CD4-positive, alpha-beta memory T cell (primary cell): ENCODE data around the gene MED19. TPM values are rescaled to one million over a fixed set of nuclear protein-coding genes. Genes with fewer than 3 reads are reported as not detected.
A peak's percentile ranks its signal among the peaks of the same experiment; 100 is the strongest.

Experiments
- CTCF ChIA-PET: fragments of 350-600 bp; sonication (Branson Sonifier 250); formaldehyde crosslinking; loops from one replicate; lab custom pipeline; 2021; ENCODE audit warnings: inconsistent platforms; ENCODE audit not compliant: partially characterized antibody; lab: Charles Lee
- POLR2A ChIA-PET: fragments of 350-600 bp; sonication (Branson Sonifier 250); formaldehyde crosslinking; loops from one replicate; lab custom pipeline; 2021; ENCODE audit not compliant: partially characterized antibody; lab: Charles Lee
- DNase-seq, 5 donors: peaks; one replicate each; pipeline versions ENCODE4 v3.0.0 to v3.0.0-alpha.2; 2020 to 2022; ENCODE audit warnings: mixed read lengths in 1 of 5
- H3K27ac ChIP-seq: one replicate; pipeline ENCODE4 v1.7.0; 2013; ENCODE audit warnings: low read depth, low read length
- H3K27me3 ChIP-seq: 2 replicates; pipeline ENCODE4 v1.7.0; 2013; ENCODE audit warnings: mild to moderate bottlenecking, low read length, moderate library complexity; ENCODE audit not compliant: insufficient read depth
- H3K36me3 ChIP-seq: 2 replicates; pipeline ENCODE4 v1.7.0; 2013; ENCODE audit warnings: mild to moderate bottlenecking, low read length, moderate library complexity; ENCODE audit not compliant: insufficient read depth
- H3K4me1 ChIP-seq: 2 replicates; pipeline ENCODE4 v1.7.0; 2013; ENCODE audit warnings: mild to moderate bottlenecking, low read length, moderate library complexity; ENCODE audit not compliant: insufficient read depth
- H3K4me3 ChIP-seq, 2 donors: one replicate each; pipeline ENCODE4 v1.7.0; 2013; ENCODE audit warnings: low read length in 2 of 2, mild to moderate bottlenecking in 1 of 2
- H3K9me3 ChIP-seq, 2 donors: one replicate each; pipeline ENCODE4 v1.7.0; 2013; ENCODE audit warnings: low read length in 2 of 2, control low read depth in 1 of 2; ENCODE audit not compliant: control insufficient read depth in 1 of 2
- H3K27ac Mint-ChIP-seq, 7 donors: one replicate each; pipeline ENCODE4 v1.8.0; 2020 to 2021; ENCODE audit warnings: mixed read lengths in 7 of 7, mild to moderate bottlenecking in 6 of 7, inconsistent platforms in 3 of 7, moderate library complexity in 3 of 7
- H3K27me3 Mint-ChIP-seq, 2 donors: one replicate each; pipeline ENCODE4 v1.8.0; 2020 to 2021; ENCODE audit warnings: mixed read lengths in 2 of 2
- H3K36me3 Mint-ChIP-seq, 2 donors: one replicate each; pipeline ENCODE4 v1.8.0; 2020 to 2021; ENCODE audit warnings: mixed read lengths in 2 of 2, inconsistent platforms in 1 of 2, mild to moderate bottlenecking in 1 of 2
- H3K4me1 Mint-ChIP-seq, 4 donors: one replicate each; pipeline ENCODE4 v1.8.0; 2020 to 2021; ENCODE audit warnings: mixed read lengths in 4 of 4, mild to moderate bottlenecking in 1 of 4
- H3K4me3 Mint-ChIP-seq, 8 donors: one replicate each; pipeline ENCODE4 v1.8.0; 2020 to 2021; ENCODE audit warnings: mixed read lengths in 8 of 8, mild to moderate bottlenecking in 7 of 8, moderate library complexity in 6 of 8, inconsistent platforms in 3 of 8
- H3K9me3 Mint-ChIP-seq, 8 donors: one replicate each; pipeline ENCODE4 v1.8.0; 2020 to 2021; ENCODE audit warnings: mixed read lengths in 8 of 8, mild to moderate bottlenecking in 5 of 8, inconsistent platforms in 3 of 8, moderate library complexity in 1 of 8
- intact Hi-C: fragments of 100-400 bp; cut with micrococcal nuclease; formaldehyde crosslinking; loops from one replicate; pipeline ENCODE4 v1.15.1; 2023
- polyA plus RNA-seq, 2 donors: library from polyadenylated mRNA; unstranded; fragments of 300-500 nt; fragmentation: Illumina TruSeq; gene quantifications; one replicate each; pipeline ENCODE4 v1.2.3, GENCODE V29; 2021
- total RNA-seq, 2 experiments: library from RNA; stranded (reverse); gene quantifications; one replicate each; pipeline ENCODE4 v1.2.3, GENCODE V29; 2021

The MED19 gene
- total and polyA plus RNA-seq, 4 experiments from 2014 or later, result 15.2 to 20.2 (median 16.3) TPM

DNA sequence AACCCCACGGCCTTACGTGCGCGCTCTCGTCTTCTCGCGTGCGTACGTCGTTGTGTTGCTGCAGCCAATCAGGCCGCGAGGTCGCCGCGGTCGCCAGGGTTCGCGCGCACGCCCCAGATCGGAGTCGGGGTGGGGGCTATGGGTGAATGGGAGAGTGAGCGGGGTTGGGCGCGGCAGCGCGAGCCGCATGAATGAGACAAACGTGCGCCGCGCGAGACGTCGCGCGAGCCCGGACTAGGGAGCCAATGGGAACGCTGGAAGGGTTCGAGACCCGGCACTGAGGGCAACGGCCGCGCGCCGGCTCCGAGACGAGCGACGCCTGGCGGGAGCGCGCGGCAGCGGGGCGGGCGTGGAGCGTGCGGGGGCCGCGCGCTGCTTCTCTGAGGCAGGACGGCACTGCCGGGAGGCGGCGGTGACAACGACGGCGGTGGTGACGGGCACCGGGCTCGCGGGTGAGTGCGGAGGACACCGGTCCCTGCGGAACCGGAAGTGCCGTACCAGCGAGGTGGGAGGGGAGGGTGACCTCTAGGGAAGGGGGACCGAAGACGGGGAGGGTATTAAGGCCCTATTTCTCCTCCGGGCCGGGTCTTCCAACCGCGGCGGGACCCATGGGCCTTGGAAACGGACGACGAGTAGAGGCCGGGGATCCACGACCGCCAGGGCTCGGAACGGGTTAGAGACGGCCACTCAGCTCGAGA lies 44.1 kb downstream of the MED19 start, which contains the start of gene ZDHHC5:
TSS of gene ZDHHC5 (plus strand) at position 379 of the 698 bp plus-strand sequence. CDS start 4,977 bp downstream, outside the sequence.
- ChIA-PET CTCF (interaction anchor here (0.7 to 1.8 kb wide), 4 partner anchors 25 to 133 kb away, joined by 3 to 15 read pairs (median 3); no protein-coding TSS in a partner anchor), POLR2A (interaction anchor here (0.6 to 3.4 kb wide), 17 partner anchors 8 to 910 kb away, joined by 3 to 33 read pairs (median 4); partner anchors contain the start of genes CLP1, LPXN, MED19 and SELENOH)
- Histone ChIP-seq H3K4me3 (peak within 1 kb of the TSS; percentile 75 to 93), H3K4me1 (peaks cover 46% of the 10 kb centered on the region), H3K9me3 (no peaks in the 10 kb centered on the region), H3K36me3 (peaks cover 8% of the 10 kb centered on the region), H3K27me3 (no peaks in the 10 kb centered on the region), H3K27ac (peak within 1 kb of the TSS; percentile 91)
- Mint-ChIP-seq H3K27ac (peak within 1 kb of the TSS; percentile 98 to 100 (median 99)), H3K4me1 (peaks cover 33 to 67% (median 45%) of the 10 kb centered on the region in 4 donors), H3K4me3 (peak within 1 kb of the TSS; percentile 88 to 99 (median 96)), H3K36me3 (peaks cover 4 to 33% of the 10 kb centered on the region in 2 donors), H3K27me3 (peaks cover 0 to 5% of the 10 kb centered on the region in 2 donors), H3K9me3 (peaks cover 0 to 13% (median 0%) of the 10 kb centered on the region in 8 donors)
- DNase-seq, result peak; percentile 99 to 100 (median 100)
- intact Hi-C loops, result loop anchor here (1.0 to 5.0 kb wide), 12 partner anchors 11 to 1949 kb away; partner anchors contain the start of genes CLP1, FAM111A, MED19 and OSBP

- Histone ChIP-seq H3K4me3 (peak overlapping the region; percentile 44 to 93), H3K27ac (peak overlapping the region; percentile 91), H3K27me3 (no peaks in the 10 kb centered on the region), H3K36me3 (peaks cover 2% of the 10 kb centered on the region), H3K4me1 (peaks cover 42% of the 10 kb centered on the region), H3K9me3 (no peaks in the 10 kb centered on the region)
- Mint-ChIP-seq H3K27ac (peak overlapping the region; percentile 98 to 100 (median 99)), H3K27me3 (peaks cover 0 to 5% of the 10 kb centered on the region in 2 donors), H3K4me3 (peak overlapping the region; percentile 88 to 99 (median 96)), H3K36me3 (peaks cover 6 to 35% of the 10 kb centered on the region in 2 donors), H3K4me1 (peaks cover 33 to 66% (median 41%) of the 10 kb centered on the region in 4 donors), H3K9me3 (peaks cover 0 to 13% (median 0%) of the 10 kb centered on the region in 8 donors)
- DNase-seq, result peak in 4 of 5 donors; percentile 98 to 99 (median 98)
- intact Hi-C loops, result loop anchor here (1.0 to 5.0 kb wide), 12 partner anchors 10 to 1950 kb away; partner anchors contain the start of genes CLP1, FAM111A, MED19 and OSBP
- ChIA-PET CTCF (interaction anchor here (0.6 to 3.0 kb wide), 7 partner anchors 9 to 209 kb away, joined by 3 to 17 read pairs (median 4); partner anchors contain the start of genes CLP1 and UBE2L6), POLR2A (interaction anchor here (0.6 to 3.4 kb wide), 15 partner anchors 9 to 911 kb away, joined by 3 to 33 read pairs (median 4); partner anchors contain the start of genes CLP1, LPXN, MED19 and SELENOH)
Measured at GRCh38 chr11:57667117-57667735, 44.8 kb downstream of the MED19 start.

DNA sequence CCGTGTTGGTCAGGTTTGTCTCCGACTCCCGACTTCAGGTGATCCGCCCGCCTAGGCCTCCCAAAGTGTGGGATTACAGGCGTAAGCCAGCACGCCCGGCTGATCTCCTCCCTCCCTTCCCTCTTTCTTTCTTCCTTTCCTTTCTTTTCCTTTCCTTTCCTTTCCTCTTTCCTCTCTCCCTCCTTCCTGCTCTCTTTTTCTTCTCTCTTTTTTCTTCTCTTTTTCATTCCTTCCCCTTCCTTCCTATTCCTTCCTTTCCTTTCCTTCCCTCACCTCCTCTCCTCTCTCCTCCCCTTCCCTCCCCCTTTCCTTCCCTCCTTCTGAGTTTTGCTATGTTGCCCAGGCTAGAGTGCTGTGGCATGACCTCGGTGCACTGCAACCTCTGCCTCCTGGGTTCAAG lies 48.0 kb downstream of the MED19 start:
- H3K36me3 Mint-ChIP-seq, result peaks cover 23 to 46% of the 10 kb centered on the region in 2 donors
- H3K27me3 Mint-ChIP-seq, result peaks cover 0 to 5% of the 10 kb centered on the region in 2 donors
- Histone ChIP-seq H3K4me3 (no peak overlapping the region), H3K27ac (no peak overlapping the region), H3K27me3 (no peaks in the 10 kb centered on the region), H3K9me3 (no peaks in the 10 kb centered on the region), H3K4me1 (peaks cover 13% of the 10 kb centered on the region), H3K36me3 (peaks cover 11% of the 10 kb centered on the region)
- H3K4me1 Mint-ChIP-seq, result peaks cover 20 to 36% (median 21%) of the 10 kb centered on the region in 4 donors
- POLR2A ChIA-PET, result no interaction called here
- no peak for DNase-seq
- H3K9me3 Mint-ChIP-seq, result peaks cover 0 to 13% (median 0%) of the 10 kb centered on the region in 8 donors
- CTCF ChIA-PET, result interaction anchor here (1.7 kb wide), 1 partner anchor 137 kb away, joined by 7 read pairs; no protein-coding TSS in a partner anchor
- peak overlapping the region in 1 of 7 donors; percentile 87 for H3K27ac Mint-ChIP-seq
- H3K4me3 Mint-ChIP-seq, result no peak overlapping the region
- intact Hi-C loops, result no loop called here

GRCh38 chr11:57662893-57663292 lies 49.1 kb downstream of the MED19 start:
- H3K27ac Mint-ChIP-seq, result peak overlapping the region in 2 of 7 donors; percentile 29 to 54
- CTCF ChIA-PET, result interaction anchor here (1.5 kb wide), 1 partner anchor 138 kb away, joined by 5 read pairs; no protein-coding TSS in a partner anchor
- H3K4me1 Mint-ChIP-seq, result peaks cover 23 to 37% (median 25%) of the 10 kb centered on the region in 4 donors
- H3K36me3 Mint-ChIP-seq, result peaks cover 26 to 47% of the 10 kb centered on the region in 2 donors
- H3K9me3 Mint-ChIP-seq, result peaks cover 0 to 13% (median 0%) of the 10 kb centered on the region in 8 donors
- H3K27me3 Mint-ChIP-seq, result peaks cover 0 to 5% of the 10 kb centered on the region in 2 donors
- no peak overlapping the region for H3K4me3 ChIP-seq
- intact Hi-C loops, result no loop called here
- peaks cover 11% of the 10 kb centered on the region for H3K36me3 ChIP-seq
- H3K4me1 ChIP-seq, result peaks cover 17% of the 10 kb centered on the region
- POLR2A ChIA-PET, result no interaction called here
- peak overlapping the region in 1 of 8 donors; percentile 4 for H3K4me3 Mint-ChIP-seq
- H3K27ac ChIP-seq, result no peak overlapping the region
- no peaks in the 10 kb centered on the region for H3K9me3 ChIP-seq
- H3K27me3 ChIP-seq, result no peaks in the 10 kb centered on the region
- no peak for DNase-seq

- DNase-seq, result no peak
- intact Hi-C loops, result no loop called here
- ChIA-PET CTCF (interaction anchor here (1.6 to 2.6 kb wide), 2 partner anchors 15 to 141 kb away, joined by 5 to 9 read pairs; no protein-coding TSS in a partner anchor), POLR2A (interaction anchor here (1.2 to 4.4 kb wide), 3 partner anchors 8 to 53 kb away, joined by 3 to 33 read pairs (median 3); partner anchors contain the start of genes TMX2 and ZDHHC5)
- Mint-ChIP-seq H3K36me3 (peaks cover 26 to 38% of the 10 kb centered on the region in 2 donors), H3K27ac (no peak overlapping the region), H3K4me1 (peaks cover 17 to 30% (median 27%) of the 10 kb centered on the region in 4 donors), H3K9me3 (peaks cover 0 to 4% (median 0%) of the 10 kb centered on the region in 8 donors), H3K27me3 (no peaks in the 10 kb centered on the region), H3K4me3 (peak overlapping the region in 1 of 8 donors; percentile 21)
- H3K9me3 ChIP-seq, result no peaks in the 10 kb centered on the region
- H3K4me3 ChIP-seq, result no peak overlapping the region
- no peak overlapping the region for H3K27ac ChIP-seq
- no peaks in the 10 kb centered on the region for H3K27me3 ChIP-seq
- peaks cover 11% of the 10 kb centered on the region for H3K36me3 ChIP-seq
- peaks cover 16% of the 10 kb centered on the region for H3K4me1 ChIP-seq
Measured at GRCh38 chr11:57659669-57660068, 52.3 kb downstream of the MED19 start.

DNA sequence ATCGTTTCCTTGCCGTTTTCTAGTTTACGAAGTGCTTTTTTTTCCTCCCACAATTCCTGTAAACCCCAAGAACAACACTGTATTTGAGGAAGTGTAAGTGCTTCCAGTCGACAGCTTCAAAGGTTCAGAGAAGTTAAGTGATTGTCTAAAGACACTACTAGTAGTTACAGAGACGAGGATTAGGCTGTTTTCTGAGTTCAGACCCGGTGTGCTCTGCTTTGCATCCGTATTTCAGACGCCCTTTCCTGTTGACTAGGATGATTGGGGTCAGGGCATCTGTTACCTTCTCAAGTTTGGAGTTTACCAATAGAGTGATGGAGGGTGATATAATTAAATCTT lies 54.0 kb downstream of the MED19 start:
- Mint-ChIP-seq H3K4me1 (peaks cover 17 to 30% (median 27%) of the 10 kb centered on the region in 4 donors), H3K27ac (peak overlapping the region; percentile 86 to 100 (median 97)), H3K4me3 (peak overlapping the region; percentile 94 to 100 (median 98)), H3K36me3 (peaks cover 26 to 38% of the 10 kb centered on the region in 2 donors), H3K9me3 (peaks cover 0 to 2% (median 0%) of the 10 kb centered on the region in 8 donors), H3K27me3 (no peaks in the 10 kb centered on the region)
- peaks cover 16% of the 10 kb centered on the region for H3K4me1 ChIP-seq
- H3K27ac ChIP-seq, result peak overlapping the region; percentile 84
- H3K36me3 ChIP-seq, result peaks cover 11% of the 10 kb centered on the region
- DNase-seq, result no peak
- intact Hi-C loops, result no loop called here
- ChIA-PET CTCF (interaction anchor here (0.6 to 2.6 kb wide), 4 partner anchors 9 to 142 kb away, joined by 3 to 9 read pairs (median 5); no protein-coding TSS in a partner anchor), POLR2A (interaction anchor here (1.0 to 4.4 kb wide), 5 partner anchors 10 to 128 kb away, joined by 3 to 33 read pairs (median 4); partner anchors contain the start of genes SELENOH, TIMM10, UBE2L6 and ZDHHC5)
- H3K9me3 ChIP-seq, result no peaks in the 10 kb centered on the region
- H3K4me3 ChIP-seq, result peak overlapping the region; percentile 91 to 96
- no peaks in the 10 kb centered on the region for H3K27me3 ChIP-seq
